NCI-H524 (cell line): Measurements from ENCODE around the gene DAPK3.
"Not testable (repeated sequence)": the region's sequence is repeated elsewhere in the genome, so short reads cannot be mapped to it uniquely, and the experiment has no call there.

ENCODE experiments used
- DNase-seq, 2 experiments: peaks; one replicate each; lab custom pipeline; 2025; lab: John Stamatoyannopoulos, UW

DAPK3 gene

DNA sequence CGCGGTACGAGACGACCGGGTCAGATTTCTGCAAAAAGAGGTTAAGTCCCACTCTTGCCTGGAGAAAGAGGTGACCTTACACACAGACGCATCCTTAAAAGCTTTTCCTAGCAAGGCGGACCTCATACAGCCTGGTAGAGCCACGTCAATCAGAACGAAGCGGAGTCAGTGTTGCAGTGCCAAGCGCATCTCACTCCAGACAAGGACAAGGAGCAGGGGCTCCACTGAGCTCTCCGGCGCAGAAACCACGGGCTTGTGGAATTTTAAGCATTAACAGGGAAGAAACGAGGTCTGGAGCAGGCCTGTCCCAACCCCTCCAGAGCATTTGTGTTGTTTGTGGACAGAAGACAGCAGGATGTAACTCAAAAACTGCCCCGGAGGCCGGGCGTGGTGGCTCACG lies 7.2 kb upstream of the DAPK3 start:
- DNase-seq: no peak

DNA sequence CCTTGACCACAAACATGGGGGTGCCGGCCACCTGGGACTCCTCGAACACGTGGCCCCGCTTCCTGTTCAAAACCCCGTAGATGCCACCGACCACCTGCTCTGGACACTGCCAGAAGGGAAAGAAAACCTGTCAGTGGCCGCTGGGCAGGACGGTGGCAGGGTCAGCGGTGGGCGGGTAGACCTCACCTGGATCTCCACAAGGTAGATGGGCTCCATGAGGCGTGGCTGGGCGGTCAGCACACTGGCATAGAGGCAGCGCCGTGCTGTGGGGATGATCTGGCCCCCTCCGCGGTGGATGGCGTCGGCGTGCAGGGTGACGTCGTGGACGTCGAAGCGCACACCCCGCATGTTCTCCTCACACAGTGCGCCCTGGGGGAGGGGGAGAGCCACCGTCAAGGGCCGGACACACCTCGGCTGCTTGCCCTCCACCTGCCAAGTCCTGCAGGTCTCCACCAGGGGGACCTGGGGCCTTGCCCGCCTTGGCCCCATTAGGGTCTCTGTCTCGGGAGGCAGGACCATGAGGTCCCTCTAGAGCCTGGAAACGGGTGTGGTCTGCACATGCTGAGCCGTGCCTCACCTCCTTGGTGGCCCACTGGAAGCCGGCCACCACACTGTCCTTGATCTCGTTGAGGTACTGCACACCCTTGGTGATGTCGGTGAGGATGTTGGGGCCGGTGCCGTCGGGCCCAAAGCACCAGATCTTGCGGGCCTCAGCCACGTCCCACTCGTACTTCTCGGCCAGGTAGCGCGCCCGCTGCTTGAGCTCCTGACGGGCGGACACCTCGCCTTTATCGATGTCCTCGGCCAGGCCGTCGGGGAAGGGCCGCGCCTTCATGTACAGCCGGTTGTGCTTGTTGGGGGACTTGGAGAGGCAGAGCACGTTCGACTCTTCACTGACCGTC lies 6.6 kb upstream of the DAPK3 start:
- DNase-seq: no peak

DNA sequence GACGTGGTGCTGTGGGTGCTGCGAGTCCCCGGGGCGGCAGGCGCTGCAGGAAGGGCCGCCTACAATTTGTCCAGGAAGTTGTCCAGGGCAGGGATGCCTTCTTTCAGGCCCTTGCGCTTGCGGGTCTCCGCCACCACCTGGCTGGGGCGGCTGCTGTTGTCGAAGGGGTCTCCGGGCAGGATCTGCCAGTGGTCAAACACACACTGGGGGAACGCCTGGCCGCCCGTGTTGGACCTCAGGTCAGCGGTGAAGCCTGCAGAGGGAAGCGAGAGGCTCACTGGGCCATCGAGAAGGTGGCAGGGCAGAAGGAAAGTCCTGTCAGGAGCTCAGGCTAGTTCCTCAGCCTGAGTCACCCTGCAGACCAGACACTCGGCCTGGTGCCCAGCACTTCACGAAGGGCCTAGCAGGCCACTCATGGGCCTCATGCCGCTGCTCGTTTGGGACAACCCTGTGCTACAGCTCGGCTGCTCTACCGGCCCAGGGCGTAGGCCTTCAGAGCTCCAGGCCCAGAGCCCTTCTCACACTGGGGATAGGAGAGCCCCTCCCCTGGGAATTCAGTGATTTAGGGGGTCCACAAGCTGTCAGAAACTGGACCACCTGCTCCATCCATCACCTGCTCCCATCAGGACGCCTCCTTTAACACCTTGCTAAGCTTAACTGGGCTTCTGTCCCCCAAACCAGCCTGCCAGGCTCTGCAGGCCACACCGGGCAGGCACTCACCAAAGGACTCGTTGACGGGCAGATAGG lies 5.8 kb upstream of the DAPK3 start:
- DNase-seq: no peak

DNA sequence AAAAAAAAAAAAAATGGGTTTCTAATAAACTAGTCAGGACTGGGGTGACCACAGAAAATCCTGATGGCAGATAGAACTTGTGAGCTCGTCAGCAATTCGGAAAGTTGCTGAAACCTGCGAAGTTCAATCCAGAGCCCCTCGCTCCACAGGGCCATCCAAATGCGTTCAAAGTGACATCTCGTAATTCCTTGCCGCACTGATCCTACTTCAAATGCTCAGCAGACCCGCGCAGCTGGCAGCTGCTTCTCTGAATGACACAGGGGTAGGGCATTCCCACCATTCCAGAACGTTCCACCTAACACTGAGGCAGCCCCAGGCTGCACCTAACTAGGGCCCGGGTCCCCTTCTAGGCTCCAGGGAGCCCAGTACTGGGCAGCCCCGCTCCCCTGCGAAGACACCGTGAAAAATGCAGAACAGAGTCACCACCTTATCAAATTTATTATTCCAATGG lies 4.8 kb upstream of the DAPK3 start:
- peak in 1 of 2 experiments; percentile 29 for DNase-seq

DNA sequence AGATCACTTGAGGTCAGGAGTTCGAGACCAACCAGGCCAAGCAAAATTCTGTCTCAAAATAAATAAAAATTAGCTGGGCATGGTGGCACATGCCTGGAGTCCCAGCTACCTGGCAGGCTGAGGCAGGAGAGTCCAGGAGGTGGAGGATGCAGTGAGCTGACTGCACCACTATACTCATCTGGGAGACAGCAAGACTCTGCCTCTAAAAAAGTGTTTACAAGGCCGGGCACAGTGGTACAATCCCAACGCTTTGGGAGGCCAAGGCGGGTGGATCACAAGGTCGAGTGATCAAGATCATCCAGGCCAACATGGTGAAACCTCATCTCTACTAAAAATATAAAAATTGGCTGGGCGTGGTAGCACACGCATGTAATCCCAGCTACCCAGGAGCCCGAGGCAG lies 4.2 kb upstream of the DAPK3 start:
- DNase-seq: no peak

DNA sequence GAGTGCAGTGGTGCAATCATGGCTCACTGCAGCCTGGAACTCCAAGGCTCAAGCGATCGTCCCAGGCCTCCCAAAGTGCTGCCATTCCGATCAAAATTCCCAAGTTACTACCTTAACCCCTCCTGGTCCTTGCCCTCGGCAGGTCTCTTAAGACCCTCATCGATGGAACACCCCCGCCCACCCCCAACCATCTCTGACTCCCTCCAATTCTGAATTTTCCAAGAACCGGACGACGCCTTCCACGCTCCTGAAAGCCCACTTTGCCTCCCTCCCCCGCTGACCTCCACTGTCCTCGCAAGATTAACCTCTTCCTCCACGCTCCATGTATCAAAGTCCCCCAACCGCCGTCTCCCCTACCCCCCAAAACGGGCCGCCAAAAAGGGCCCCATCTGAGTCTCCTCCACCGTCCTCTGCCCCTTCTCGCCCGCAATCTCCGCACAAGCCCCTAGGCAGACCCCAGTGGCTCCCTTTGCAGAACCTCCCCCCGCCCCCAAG lies 539 bp downstream of the DAPK3 start:
- no peak for DNase-seq

DNA sequence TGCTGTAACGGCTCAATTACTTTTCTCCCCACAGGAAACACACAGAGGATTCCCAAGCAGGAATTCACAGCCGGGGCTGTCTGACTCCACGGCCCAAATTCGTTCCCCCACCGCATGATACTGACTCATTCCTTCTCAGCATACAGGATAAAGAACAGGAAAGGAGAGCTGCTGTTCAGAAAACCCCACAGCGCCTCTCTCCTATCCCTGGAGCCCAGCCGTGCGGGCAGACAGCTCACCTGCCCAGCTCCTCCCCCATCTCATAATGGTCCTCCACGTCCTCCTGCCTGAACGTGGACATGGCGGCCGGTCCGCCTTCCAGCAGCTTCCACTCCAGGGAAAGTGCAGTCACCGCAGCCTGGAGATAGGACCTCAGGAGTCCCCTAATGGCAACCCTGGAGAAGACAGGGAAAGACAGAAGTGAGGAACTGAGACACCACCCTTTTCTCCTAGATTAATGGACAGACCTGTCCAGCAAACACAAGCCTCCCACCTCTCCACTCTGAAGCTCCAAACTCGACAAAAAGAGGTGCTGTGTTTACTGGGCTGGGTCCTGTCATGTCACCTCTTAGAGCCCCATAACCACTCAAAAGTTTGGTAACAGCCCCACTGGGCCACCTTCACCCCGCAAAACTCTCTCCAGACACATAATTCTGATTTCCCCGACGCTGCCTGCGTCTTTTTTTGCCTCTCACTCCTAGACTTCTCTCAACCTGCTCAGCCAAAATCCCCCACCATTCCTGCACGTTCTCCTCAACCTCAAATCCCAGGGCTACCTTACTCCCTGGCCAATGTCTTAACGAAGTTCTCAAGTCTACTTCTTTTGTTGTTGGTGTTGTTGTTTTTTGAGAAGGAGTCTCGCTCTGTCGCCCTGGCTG lies 1.2 kb downstream of the DAPK3 start:
- no peak for DNase-seq

DNA sequence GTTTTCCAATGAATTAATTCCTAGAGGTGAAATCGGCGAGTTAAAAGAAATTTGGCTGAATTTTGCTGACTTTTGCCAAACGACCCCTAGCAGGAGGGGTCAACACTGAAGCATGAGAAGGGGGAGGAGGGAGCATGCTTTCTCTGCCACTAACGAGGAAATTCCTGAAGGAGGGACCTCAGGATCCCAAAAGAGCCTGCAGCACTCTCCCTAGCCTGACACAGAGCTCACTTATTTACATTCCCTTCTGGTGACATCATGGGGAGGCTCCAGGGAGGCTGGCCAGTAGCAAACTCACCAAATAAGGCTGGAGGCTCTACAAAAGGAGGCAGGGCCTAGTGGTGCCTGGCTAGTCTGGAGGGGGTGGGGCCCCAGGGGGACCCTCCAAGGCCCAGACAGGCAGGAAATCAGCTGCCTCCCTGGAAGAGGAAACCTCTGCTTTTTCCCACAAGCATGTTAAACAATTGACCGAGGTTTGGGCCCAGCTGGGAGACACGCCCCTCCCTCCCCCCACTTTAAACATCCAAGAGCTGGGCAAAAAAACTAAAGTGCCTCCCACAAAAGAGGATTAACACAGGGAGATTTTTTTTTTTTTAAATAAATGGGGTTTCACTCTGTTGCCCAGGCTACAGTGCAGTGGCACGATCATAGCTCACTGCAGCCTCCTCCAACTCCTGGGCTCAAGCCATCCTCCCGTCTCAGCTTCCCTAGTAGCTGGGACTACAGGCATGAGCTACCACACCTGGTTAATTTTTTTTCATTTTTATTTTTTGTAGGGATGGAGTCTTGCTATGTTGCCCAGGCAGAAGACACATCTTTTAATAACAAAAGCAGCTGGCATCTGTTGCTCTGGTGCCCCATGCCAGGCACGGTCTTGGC lies 2.1 kb downstream of the DAPK3 start:
- no peak for DNase-seq

DNA sequence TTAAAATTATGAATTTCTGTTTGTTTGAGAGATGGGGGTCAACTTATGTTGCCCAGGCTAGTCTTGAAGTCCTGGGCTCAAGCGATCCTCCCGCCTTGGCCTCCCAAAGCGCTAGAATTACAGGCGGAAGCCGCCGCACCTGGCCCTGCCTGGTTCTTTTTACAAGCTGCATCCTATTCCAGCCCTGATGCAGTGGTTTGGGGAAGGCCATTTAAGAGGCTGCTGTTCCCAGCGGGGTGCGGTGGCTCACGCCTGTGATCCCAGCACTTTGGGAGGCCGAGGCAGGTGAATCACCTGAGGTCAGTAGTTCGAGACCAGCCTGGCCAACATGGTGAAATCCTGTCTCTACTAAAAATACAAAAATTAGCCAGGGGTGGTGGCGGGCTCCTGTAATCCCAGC lies 2.9 kb downstream of the DAPK3 start:
- DNase-seq: not testable (repeated sequence)

DNA sequence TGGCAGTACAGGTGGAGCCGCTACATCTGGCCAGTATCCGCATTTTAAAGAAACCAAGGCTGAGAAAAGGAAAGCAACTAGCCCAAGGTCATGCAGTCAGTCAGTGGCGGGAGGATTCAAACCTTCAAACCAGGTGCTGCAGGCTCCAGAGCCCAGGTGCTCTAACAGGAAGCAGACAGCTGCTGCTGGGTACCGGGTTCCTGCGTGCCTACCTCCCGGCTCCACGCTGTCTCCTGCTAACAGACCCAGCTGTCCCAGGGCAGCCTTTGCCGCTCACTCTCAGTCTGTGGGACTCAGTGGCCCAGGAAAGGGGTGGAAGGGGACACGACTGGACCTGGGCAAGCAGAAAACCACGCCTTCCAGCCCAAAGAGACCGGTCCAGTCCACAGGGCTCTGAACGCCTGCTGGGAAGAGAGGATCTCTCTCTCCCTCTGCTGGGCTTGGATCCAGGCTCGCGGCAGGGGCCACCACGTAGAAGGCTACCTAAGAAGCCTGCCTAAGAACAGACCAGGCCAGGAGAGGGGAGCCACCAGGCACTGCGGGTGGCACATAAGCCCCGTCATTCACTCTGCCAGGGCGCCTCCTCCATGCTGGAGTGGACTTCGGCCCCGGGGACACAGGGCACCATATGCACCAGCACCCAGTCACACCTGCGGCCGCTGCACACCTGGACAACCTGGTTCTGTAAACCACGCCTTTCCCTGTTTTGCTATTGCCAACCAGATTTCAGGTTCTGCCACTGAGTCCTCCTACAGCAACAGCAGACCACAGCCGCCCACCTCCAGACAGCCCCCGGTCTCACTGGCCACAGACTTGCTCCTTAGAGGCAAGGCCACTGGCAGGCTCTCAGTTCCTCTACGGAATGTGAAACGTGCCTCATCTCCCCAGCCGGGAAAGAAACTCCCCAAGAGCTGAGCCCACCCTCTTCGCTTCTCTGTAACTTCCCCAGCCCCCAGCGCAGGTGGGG lies 4.6 kb downstream of the DAPK3 start:
- no peak for DNase-seq

DNA sequence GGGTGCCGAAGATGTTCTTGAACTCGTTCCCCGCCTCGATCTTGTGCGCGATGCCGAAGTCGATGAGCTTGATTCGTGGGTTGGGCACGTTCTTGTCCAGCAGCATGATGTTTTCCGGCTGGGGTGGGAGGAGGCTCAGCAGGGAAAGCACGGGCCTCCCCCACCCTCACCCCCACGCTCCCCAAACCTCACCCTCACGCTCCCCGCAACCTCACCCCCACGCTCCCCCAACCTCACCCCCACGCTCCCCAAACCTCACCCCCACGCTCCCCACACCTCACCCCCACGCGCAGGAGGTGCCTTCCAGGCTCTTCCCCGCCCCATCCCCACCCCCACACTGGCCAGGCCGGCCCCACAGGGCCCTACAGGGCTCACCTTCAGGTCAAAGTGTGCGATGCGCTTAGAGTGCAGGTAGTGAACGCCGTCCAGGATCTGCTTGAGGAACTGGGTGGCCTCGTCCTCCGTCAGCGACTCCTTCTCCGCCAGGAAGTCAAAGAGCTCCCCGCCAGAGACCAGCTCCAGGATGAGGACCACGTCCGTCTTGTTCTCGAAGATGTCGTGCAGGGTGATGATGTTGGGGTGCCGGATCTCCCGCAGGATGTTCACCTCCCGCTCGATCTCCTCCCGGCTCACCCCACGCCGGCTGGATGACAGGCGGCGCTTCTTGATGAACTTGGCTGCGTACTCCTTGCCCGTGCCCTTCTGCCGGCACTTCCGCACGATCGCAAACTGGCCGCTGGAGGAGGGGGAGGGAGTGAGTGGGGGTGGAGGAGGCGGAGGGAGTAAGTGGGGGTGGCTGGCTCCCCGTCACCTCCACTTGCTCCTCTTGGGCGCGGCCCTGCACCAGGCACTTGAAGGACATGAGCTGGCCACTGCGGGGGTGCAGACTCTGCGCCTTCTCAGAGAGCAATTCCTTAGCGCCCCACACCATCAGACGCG lies 6.4 kb downstream of the DAPK3 start:
- no peak for DNase-seq

DNA sequence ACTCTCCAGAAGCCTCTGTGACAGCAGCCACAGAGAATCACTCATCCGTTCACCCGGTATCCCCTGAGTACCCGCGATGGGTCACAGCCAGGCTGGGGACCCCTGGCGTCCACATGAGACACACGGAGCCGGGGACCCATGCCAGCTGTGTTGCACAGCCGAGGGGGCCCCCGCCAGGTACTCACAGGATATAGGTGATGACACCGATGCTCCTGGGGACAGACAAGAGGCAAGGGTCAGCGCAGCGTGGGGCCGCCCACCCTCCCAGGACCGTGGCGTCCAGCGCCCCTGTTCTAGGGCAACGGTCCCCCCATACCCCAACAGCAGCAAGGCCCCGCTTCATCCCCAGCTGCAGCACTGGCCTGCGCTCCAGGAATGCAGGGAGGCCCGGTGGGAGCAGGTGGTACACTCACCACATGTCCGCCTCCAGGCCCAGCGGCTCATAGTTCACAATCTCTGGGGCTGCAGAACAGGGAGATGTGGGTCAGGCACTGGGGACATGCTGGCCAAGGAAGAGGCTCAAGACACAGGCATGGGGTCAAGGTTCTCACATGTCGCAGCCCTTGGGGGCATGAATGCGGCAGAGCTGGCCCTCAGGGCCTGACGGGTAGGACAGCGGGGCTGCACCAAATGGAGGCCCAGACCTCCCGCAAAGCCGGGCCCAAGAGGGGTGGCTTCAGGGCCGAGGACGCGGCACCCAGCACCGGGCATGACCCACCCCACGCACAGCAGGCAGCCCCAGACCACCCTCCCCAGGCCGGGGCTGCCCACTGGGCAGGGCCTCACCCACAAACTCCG lies 7.2 kb downstream of the DAPK3 start:
- no peak for DNase-seq

DNA sequence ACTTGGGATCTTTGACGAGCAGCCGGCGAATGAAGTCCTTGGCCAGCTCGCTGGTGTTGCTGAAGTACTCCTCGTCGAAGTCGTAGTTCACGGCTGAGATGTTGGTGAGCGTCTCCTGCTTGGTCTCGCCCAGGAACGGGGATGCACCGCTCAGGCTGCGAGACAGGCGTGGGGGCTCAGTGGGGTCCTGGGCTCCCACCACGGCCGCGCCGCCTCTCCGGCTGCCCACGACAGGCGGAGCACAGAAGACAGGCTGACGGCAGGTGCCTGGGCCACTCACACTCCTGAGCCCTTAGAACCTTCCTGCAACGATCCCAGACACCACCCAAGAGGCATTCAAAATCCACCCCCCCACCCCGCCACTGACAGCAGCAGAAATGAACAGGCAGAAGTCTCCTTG lies 9.9 kb downstream of the DAPK3 start:
- no peak for DNase-seq

DNA sequence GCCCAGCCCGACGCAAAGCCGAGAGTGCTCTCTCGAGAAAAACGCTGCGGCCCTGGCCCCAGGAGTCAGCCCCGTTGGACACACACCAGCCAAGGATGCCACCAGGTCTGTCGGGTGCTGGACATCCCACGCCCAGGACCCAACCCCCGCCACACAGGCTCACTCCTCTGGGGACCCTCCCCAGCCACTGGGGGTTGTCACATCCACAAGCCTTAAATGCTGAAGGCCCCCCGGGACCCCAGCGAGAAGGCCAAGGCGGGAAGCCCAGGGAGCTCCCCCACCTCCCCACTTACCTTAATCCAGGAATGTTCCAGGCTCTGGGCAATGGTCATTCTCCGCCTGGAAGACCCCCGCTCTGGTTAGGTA lies 11.2 kb downstream of the DAPK3 start:
- DNase-seq: no peak

DNA sequence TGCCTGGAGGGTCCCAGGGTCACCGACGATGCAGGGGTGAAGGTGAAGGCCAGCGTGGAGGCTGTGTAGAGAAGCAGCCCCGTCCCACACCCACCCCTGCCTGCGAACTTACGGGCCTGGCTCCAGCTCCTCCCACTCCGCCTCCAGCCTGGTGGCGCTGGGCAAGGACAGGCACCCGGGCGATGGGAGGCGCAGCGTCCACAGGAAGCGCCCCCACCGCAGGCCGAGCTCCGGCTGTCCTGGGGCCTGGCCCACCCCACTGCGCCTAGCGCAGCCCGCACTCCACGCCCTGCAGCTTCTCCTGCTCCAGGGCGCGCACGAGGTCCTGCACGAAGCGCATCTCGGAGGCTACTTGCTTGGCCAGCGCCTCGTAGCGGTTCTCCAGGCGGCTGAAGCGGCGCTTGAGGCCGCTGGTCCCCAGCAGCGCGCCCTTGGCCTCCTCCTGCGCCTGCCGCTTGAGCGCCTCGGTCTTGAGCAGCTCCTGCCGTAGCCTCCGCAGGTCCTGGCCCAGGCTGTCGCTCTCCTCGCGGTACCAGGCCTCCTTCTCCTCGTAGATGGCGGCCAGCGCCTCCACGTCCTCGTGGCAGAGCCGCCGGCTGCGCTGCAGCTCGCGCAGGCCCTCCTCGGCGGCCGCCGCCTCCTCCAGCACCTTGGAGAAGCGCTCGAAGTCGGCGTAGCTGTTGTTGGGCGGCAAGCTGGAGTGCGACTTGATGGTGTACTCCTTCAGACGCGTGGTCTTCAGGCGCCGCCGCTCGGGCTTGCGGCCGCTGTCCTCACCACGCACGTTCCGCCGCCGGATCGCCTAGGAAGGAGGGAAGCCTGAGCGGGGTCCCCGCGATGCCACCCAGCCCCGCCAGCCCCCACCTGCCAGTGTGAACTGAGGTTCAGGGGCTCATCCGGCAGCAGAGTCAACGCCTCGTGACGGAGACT lies 11.8 kb downstream of the DAPK3 start:
- DNase-seq: no peak

DNA sequence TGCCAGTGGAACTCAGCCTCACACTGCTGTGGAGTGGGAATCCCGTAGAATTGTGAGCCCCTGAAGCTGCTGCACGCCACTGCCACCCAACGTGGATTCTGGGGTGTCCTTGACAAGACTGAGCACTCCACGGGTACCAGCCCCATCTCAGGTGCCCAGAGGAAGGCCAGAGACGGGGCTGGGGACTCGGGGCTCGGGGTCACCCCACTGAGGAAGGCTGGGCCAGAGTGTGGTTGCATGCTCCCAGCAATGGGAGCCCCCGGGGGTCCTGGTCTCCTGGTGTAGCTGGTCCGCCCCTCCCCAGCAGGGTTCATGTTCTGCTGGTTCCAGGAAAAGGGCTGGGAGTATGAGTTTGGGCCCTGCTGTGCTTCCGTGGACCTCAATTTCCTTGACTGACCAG lies 15.2 kb downstream of the DAPK3 start:
- DNase-seq: no peak

DNA sequence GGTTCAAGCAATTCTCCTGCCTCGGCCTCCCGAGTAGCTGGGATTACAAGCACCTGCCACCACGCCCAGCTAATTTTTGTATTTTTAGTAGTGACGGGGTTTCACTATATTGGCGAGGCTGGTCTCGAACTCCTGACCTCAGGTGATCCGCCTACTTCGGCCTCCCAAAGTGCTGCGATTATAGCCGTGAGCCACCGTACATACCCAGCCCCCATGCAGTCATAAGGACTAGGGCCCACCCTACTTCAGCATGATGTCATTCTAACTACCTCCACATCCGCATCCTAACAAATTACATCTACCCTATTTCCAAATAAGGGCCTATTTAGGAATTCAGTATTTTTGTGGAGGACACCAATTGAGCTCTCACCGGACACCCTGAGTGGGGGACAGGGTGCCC lies 15.6 kb downstream of the DAPK3 start:
- DNase-seq: not testable (repeated sequence)
